Neural progenitor cell (in vitro differentiated cells): ENCODE data around the gene LSM14B. TPM values are rescaled to one million over a fixed set of nuclear protein-coding genes. Genes with fewer than 3 reads are reported as not detected.

Source experiments
- DNase-seq: peaks from one replicate; pipeline ENCODE4 v3.0.0-alpha.2; 2016; ENCODE audit warnings: low spot score
- H2AFZ ChIP-seq: fragments of 200-600 bp; sonication (generic); replicated peaks from 2 replicates; pipeline ENCODE4 v1.6.1; 2016; ENCODE audit warnings: antibody characterized with exemption
- H3F3A ChIP-seq: fragments of 200-600 bp; sonication (generic); 2 replicates; pipeline ENCODE4 v1.6.1; 2016; ENCODE audit warnings: antibody characterized with exemption, low read depth
- H3K27ac ChIP-seq: fragments of 200-600 bp; sonication (generic); 2 replicates; pipeline ENCODE4 v1.5.1; 2016; ENCODE audit warnings: mild to moderate bottlenecking
- H3K27me3 ChIP-seq: fragments of 200-600 bp; sonication (generic); 2 replicates; pipeline ENCODE4 v1.6.1; 2016; ENCODE audit warnings: mild to moderate bottlenecking, moderate library complexity
- H3K36me3 ChIP-seq: fragments of 200-600 bp; sonication (generic); 2 replicates; pipeline ENCODE4 v1.5.1; 2016
- H3K4me1 ChIP-seq: fragments of 200-600 bp; sonication (generic); 2 replicates; pipeline ENCODE4 v1.6.1; 2016; ENCODE audit warnings: mixed run types
- H3K4me2 ChIP-seq: fragments of 200-600 bp; sonication (generic); 2 replicates; pipeline ENCODE4 v1.6.1; 2016
- H3K4me3 ChIP-seq: fragments of 200-600 bp; sonication (generic); 2 replicates; pipeline ENCODE4 v1.5.1; 2016
- H3K79me2 ChIP-seq: fragments of 200-600 bp; sonication (generic); 2 replicates; pipeline ENCODE4 v1.6.1; 2016; ENCODE audit warnings: low read depth
- H3K9ac ChIP-seq: fragments of 200-600 bp; sonication (generic); 2 replicates; pipeline ENCODE4 v1.6.1; 2016
- H3K9me3 ChIP-seq: fragments of 200-600 bp; sonication (generic); 2 replicates; pipeline ENCODE4 v1.5.1; 2016; ENCODE audit warnings: low read depth
- H4K20me1 ChIP-seq: fragments of 200-600 bp; sonication (generic); 2 replicates; pipeline ENCODE4 v1.6.1; 2016; ENCODE audit warnings: low read depth
- H3K27ac Mint-ChIP-seq: 3 replicates; pipeline ENCODE4 v1.8.0; 2021; ENCODE audit warnings: mixed read lengths
- H3K27me3 Mint-ChIP-seq: 2 replicates; pipeline ENCODE4 v1.8.0; 2022; ENCODE audit warnings: low read depth, mild to moderate bottlenecking, inconsistent platforms, moderate library complexity, mixed read lengths; ENCODE audit not compliant: insufficient read depth
- H3K36me3 Mint-ChIP-seq: 3 replicates; pipeline ENCODE4 v1.8.0; 2021; ENCODE audit warnings: mixed read lengths
- H3K4me1 Mint-ChIP-seq: 3 replicates; pipeline ENCODE4 v1.8.0; 2021; ENCODE audit warnings: mixed read lengths
- H3K4me3 Mint-ChIP-seq: 3 replicates; pipeline ENCODE4 v1.8.0; 2021; ENCODE audit warnings: mild to moderate bottlenecking, moderate library complexity, mixed read lengths
- H3K9me3 Mint-ChIP-seq: 3 replicates; pipeline ENCODE4 v1.8.0; 2020; ENCODE audit warnings: mixed read lengths
- CTCF ChIP-seq: fragments of 200-600 bp; sonication (generic); IDR thresholded peaks from 2 replicates; pipeline ENCODE4 v1.5.1; 2017; ENCODE audit warnings: antibody characterized with exemption, mild to moderate bottlenecking
- EZH2 ChIP-seq: fragments of 200-600 bp; sonication (generic); IDR thresholded peaks from 2 replicates; pipeline ENCODE4 v1.6.1; 2017; ENCODE audit warnings: antibody characterized with exemption, mild to moderate bottlenecking, moderate library complexity
- EZH2phosphoT487 ChIP-seq: fragments of 200-600 bp; sonication (generic); IDR thresholded peaks from 2 replicates; pipeline ENCODE4 v1.6.1; 2017; ENCODE audit warnings: antibody characterized with exemption
- total RNA-seq: library from RNA; depleted of rRNA; stranded (reverse); fragments of >200 nt; gene quantifications from 2 replicates; pipeline ENCODE4 v1.2.3, GENCODE V29; 2015; ENCODE audit warnings: low replicate concordance

The LSM14B gene
- total RNA-seq, 1 donor from 2014 or later = 52.6 TPM

- H3K9ac ChIP-seq = peak overlapping the region; percentile 93
- no peaks in the 10 kb centered on the region for H3K27me3 ChIP-seq
- H3K79me2 ChIP-seq = peaks cover 45% of the 10 kb centered on the region
- peaks cover 35% of the 10 kb centered on the region for H3F3A ChIP-seq
- H3K4me3 ChIP-seq = peak overlapping the region; percentile 95
- DNase-seq = peak; percentile 28
- no peak overlapping the region for H3K27ac ChIP-seq
- Mint-ChIP-seq H3K27me3 (peaks cover 3% of the 10 kb centered on the region), H3K4me3 (peak overlapping the region; percentile 96), H3K36me3 (no peaks in the 10 kb centered on the region), H3K9me3 (no peaks in the 10 kb centered on the region), H3K27ac (peak overlapping the region; percentile 38), H3K4me1 (peaks cover 17% of the 10 kb centered on the region)
- TF ChIP-seq EZH2 = no peak
- no peak for TF ChIP-seq EZH2phosphoT487
- TF ChIP-seq CTCF = no peak
- peaks cover 7% of the 10 kb centered on the region for H3K36me3 ChIP-seq
- H2AFZ ChIP-seq = peak overlapping the region; percentile 80
- H3K4me1 ChIP-seq = peaks cover 10% of the 10 kb centered on the region
- H3K9me3 ChIP-seq = no peaks in the 10 kb centered on the region
- H3K4me2 ChIP-seq = peak overlapping the region; percentile 88
- H4K20me1 ChIP-seq = no peaks in the 10 kb centered on the region
Observed at GRCh38 chr20:62183426-62184142, 61.3 kb downstream of the LSM14B start.

Other genes starting within 250 kb of the LSM14B start
- 9.9 and 10.8 TPM in 2 replicates for gene TAF4, start 56.6 kb upstream of the LSM14B start, total RNA-seq
- gene PSMA7, start 20.9 kb downstream of the LSM14B start, total RNA-seq = 237 and 310 TPM in 2 replicates
- gene SS18L1, start 21.3 kb downstream of the LSM14B start, total RNA-seq = 25.5 and 26.1 TPM in 2 replicates
- 16.2 and 19.2 TPM in 2 replicates for gene MTG2, start 60.6 kb downstream of the LSM14B start, total RNA-seq
- 0.09 and 1.7 TPM in 2 replicates for gene HRH3, start 97.8 kb downstream of the LSM14B start, total RNA-seq
- gene OSBPL2, start 116.0 kb downstream of the LSM14B start, total RNA-seq = 28.4 and 35.7 TPM in 2 replicates
- gene ADRM1, start 180.5 kb downstream of the LSM14B start, total RNA-seq = 52.3 and 96.3 TPM in 2 replicates
- gene LAMA5, start 244.8 kb downstream of the LSM14B start, total RNA-seq = 12.1 and 63.9 TPM in 2 replicates